ENCODE results near the gene SNX25.

SNX25 gene

GRCh38 chr4:185259719-185260118 is 50.3 kb downstream of the SNX25 start:
- no peak for DNase-seq (ENCODE audit: low read depth in 2 of 2)
- H3K4me3 ChIP-seq (replicated peaks in 1 of 2; ENCODE audit: low read depth in 2 of 2, low read length in 2 of 2): no peak overlapping the region
- no peak for TF ChIP-seq CTCF (IDR thresholded peaks at IDR 0.05; ENCODE audit: low read depth, low read length)

DNA sequence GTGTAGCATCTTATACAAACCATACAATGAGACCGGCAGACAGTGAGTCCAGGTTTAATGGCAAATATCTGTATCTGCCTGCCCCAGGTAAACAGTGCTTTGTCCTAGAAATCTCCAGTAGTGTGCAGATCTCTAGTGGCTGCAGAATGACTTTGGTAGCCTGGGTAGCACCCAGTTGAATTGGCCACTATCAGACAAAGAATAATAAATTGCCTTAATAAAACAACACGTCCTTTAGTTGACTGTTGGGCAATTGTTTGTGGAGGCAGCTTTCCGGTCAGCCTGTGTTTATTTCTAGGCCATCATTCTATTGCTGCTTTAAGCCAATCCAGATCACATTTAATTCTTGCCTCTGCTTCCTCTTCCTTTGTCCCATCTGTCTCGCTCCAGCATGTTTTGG is 52.5 kb downstream of the SNX25 start:
- no peak for DNase-seq (ENCODE audit: low read depth in 2 of 2)
- TF ChIP-seq CTCF (IDR thresholded peaks at IDR 0.05; ENCODE audit: low read depth, low read length): no peak
- H3K4me3 ChIP-seq (replicated peaks in 1 of 2; ENCODE audit: low read depth in 2 of 2, low read length in 2 of 2): no peak overlapping the region

GRCh38 chr4:185263419-185263818 is 54.0 kb downstream of the SNX25 start:
- no peak for TF ChIP-seq CTCF (IDR thresholded peaks at IDR 0.05; ENCODE audit: low read depth, low read length)
- no peak overlapping the region for H3K4me3 ChIP-seq (replicated peaks in 1 of 2; ENCODE audit: low read depth in 2 of 2, low read length in 2 of 2)
- DNase-seq (ENCODE audit: low read depth in 2 of 2): no peak

DNA sequence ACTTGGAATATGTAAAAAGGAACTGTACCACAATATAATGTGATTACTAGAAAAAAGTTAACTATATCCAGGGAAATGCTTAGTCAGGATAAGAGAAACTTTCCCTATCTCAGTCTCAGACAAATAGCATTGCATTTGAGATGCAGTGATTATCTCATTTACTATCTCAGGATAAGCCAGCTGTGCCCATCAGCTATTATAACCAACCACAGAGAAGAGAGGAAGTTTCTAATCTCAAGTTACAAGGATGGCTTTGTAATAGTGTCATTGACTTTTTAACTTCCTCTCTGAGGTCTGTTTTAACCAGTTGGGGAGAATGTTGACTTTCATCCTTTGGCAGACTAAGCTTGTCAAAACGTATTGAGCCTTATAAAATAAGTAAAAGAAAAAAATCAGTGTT is 56.5 kb downstream of the SNX25 start:
- no peak for TF ChIP-seq CTCF (IDR thresholded peaks at IDR 0.05; ENCODE audit: low read depth, low read length)
- peak in 1 of 2 donors; percentile 50 for DNase-seq (ENCODE audit: low read depth in 2 of 2)
- no peak overlapping the region for H3K4me3 ChIP-seq (replicated peaks in 1 of 2; ENCODE audit: low read depth in 2 of 2, low read length in 2 of 2)

DNA sequence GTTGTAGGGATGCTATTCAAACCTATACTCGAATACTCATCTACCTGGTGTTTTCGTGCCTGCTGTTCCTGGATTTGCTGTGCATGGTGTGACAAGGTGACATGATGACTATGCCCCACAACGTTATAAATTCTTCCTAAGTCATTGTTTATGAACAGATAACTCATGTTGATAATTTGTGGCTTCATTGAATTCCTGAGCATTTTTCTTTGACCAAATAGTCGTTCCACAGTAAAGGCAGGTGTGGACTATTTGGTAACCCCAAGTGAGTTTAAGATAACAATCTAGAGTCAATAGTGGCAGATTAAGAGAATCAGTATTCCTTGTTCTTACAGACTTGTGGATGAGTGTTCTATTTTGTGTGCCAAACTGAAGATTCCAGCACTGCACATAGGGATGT is 59.9 kb downstream of the SNX25 start:
- DNase-seq (ENCODE audit: low read depth in 2 of 2): no peak
- no peak for TF ChIP-seq CTCF (IDR thresholded peaks at IDR 0.05; ENCODE audit: low read depth, low read length)

GRCh38 chr4:185270037-185270436 is 60.6 kb downstream of the SNX25 start:
- H3K4me3 ChIP-seq (replicated peaks in 1 of 2; ENCODE audit: low read depth in 2 of 2, low read length in 2 of 2): no peak overlapping the region
- no peak for DNase-seq (ENCODE audit: low read depth in 2 of 2)
- no peak for TF ChIP-seq CTCF (IDR thresholded peaks at IDR 0.05; ENCODE audit: low read depth, low read length)

More for the DNA sequence above, 59.9 kb downstream of the SNX25 start:
- no peak overlapping the region for H3K4me3 ChIP-seq (replicated peaks in 1 of 2; ENCODE audit: low read depth in 2 of 2, low read length in 2 of 2)

GRCh38 chr4:185270885-185271284 is 61.5 kb downstream of the SNX25 start:
- no peak for TF ChIP-seq CTCF (IDR thresholded peaks at IDR 0.05; ENCODE audit: low read depth, low read length)
- no peak overlapping the region for H3K4me3 ChIP-seq (replicated peaks in 1 of 2; ENCODE audit: low read depth in 2 of 2, low read length in 2 of 2)

More at GRCh38 chr4:185270885-185271284, 61.5 kb downstream of the SNX25 start:
- DNase-seq (ENCODE audit: low read depth in 2 of 2): no peak
